ENCODE results near the gene ANO4.
"Not testable (repeated sequence)": the region's sequence is repeated elsewhere in the genome, so short reads cannot be mapped to it uniquely, and the experiment has no call there.

ANO4 gene

DNA sequence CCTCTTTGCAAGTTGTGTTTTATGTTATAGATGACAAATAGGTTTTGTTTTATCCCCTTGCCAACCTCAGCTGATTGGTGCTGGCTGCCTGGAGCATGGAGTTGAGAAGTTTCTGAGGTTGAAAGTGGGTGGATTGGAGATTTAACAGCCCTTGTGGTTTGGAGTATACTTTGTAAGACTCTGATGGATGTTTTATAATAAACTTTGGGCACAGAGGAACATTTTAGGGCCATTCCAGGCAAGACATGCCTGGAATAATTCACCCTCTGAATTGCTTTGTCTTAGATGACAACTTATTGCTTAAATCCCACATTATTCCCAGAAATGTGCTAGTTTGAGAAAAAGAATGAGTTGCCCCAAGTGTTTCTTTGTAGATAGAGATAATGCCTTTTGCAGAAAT is 256.6 kb downstream of the ANO4 start:
- no peak for DNase-seq

DNA sequence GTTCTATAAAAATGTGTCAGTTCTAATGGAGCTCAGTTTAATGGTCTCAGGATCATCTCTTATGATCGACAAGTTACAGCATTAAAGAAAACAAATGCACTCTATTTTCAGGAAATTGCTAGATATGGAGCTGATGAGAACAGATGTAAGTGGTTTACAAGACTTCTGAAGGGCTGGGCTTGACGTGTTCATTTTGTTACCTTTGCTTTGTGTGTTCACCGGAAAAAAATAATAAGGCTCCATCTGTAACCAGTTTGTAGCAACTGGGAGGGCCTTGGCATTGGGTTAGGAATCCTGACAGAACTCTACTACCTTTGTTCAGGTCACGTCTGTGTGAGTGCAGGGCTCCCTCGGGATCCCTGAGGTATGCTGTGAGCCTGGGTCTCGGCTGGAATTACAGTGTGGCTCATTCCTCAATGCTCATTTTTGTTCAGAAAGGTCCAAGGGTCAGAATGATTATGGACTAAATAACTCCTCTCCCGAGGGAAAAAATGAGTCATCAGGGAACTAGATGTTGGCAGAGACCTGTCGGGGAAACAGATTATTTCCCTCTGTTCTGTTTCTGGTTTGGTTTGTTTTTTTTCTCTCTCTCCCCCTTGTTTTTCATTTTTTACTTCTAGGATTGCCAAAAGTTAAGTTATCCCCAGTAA is 257.4 kb downstream of the ANO4 start:
- DNase-seq = no peak

DNA sequence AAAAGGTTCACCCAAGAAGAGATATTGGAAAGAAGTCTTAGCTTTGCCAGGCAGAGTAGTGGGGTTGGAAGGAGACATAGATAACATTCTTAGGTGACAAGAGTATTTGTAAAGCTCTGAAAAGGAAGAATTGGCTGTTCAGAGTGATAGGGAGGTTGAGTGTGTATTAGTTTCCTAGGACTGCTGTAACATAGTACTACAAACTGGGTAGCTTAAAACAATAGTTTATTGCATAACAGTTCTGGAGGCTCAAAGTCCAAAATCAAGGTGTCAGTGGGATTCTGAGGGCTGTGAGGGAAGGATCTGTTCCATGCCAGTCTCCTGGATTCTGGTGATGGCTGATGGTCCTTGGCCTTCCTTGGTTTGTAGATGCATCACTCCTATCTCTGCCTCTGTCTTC is 258.6 kb downstream of the ANO4 start:
- DNase-seq = no peak

DNA sequence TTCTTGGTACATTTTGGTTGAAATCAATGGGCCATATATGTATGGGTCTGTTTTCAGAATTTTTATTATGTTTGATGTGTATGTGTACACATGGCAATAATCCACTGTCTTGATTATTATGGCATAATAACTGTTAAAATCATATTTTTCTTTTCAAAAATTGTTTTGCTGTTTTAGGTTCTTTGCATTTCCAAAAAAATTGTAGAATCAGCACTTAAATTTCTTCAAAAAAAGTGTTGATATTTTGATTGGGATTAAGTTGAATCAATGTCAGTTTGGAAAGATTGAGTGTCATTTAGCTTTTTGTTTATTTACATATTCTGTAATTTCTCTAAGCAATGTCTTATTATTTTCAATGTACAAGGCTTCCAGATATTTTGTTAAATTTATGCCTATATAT is 261.4 kb downstream of the ANO4 start:
- DNase-seq = no peak

DNA sequence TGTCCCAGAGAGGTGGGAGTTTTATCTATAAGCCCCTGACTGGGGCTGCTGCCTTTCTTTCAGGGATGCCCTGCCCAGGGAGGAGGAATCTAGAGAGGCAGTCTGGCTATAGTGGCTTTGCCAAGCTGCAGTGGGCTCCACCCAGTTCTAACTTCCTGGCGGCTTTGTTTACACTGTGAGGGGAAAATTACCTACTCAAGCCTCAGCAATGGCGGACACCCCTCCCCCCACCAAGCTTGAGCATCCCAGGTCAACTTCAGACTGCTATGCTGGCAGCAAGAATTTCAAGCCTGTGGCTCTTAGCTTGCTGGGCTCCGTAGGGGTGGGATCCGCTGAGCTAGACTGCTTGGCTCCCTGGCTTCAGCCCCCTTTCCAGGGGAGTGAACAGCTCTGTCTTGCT is 267.9 kb downstream of the ANO4 start:
- DNase-seq = not testable (repeated sequence)

DNA sequence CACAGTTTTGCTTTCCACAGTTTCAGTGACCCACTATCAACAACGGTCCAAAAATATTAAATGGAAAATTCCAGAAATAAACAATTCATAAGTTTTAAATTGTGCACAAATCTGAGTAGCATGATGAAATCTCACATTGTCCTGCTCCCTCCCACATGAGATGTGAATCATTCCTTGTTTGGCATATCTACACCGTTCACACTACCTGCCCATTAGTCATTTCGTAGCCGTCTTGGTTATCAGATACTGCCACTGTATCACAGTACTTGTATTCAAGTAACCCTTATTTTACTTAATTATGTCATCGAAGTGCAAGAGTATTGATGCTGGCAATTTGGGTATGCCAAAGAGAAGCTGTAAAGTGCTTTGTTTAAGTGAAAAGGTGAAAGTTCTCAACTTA is 270.1 kb downstream of the ANO4 start:
- no peak for DNase-seq

- no peak for DNase-seq
Measured at GRCh38 chr12:101066489-101066888, 271.9 kb downstream of the ANO4 start.

GRCh38 chr12:101068402-101068801 is 273.8 kb downstream of the ANO4 start:
- no peak for DNase-seq

GRCh38 chr12:101068836-101069235 is 274.3 kb downstream of the ANO4 start:
- no peak for DNase-seq

DNA sequence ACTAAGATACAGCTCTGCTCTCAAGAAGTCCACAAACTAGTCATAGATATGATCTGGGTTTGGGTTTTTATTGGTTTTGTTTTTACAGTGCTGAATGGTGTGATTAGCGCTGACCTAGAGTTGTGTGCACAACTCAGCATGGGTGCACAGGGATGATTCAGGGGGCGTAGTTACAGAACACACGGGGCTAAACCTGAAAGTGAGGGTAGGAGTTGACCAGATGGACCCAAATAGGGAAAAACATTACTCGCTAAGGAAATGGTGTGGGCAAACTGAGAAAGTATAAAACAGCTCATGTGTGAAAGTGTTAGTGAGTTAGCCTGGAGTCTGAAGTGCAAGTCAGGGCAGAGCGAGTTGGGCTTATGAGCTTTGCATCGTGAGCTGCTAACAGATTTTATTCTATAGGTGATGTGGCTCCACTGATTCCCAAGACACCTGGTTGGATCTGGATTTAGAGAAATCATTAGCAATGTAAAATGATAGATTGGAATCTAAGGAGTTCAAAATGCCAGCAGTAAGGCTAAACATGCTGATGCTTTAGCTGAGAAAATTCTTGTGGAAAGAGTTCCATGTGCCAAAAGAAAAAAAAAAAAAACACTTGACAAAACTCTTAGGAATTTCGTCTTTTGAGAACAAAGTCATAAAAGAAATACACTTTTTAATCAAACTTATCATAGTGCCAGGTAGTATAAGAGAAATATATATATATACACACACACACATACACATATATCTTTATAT is 280.5 kb downstream of the ANO4 start:
- DNase-seq = no peak

- DNase-seq = no peak
Measured at GRCh38 chr12:101076921-101077320, 282.3 kb downstream of the ANO4 start.

GRCh38 chr12:101077791-101078528 is 283.4 kb downstream of the ANO4 start:
- no peak for DNase-seq

DNA sequence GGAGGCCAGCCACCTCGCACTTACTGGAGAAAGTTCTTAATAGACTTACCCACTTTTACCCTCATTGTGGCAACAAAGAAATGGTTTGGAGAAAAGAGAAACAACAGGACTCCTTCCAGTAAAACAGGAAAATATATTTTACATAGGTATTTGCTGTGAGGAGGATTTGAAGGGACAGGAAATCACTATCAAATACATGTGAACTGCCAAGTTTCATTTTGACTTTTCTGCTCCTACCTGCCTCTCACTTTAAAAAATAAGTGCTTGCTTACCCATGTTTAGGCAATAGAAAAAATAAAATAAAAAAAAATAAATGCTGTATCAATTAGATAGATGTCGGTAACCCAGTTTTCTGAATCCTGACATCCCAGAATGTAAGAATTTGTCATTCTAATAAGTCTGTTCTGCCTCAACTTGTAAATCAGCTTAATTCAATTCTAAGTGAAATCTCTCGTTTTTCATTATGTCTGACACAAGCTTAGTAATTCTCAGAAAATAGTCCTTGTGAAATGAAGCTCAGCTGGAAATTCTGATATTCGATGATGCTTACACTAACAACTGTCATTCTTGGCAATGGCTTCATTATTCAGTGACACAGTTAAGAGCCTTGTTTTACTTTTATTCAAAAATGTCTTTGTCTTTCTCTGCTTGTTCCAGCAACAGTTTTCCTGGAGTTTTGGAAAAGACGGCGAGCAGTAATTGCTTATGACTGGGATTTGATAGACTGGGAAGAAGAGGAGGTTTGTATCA is 284.1 kb downstream of the ANO4 start:
- no peak for DNase-seq

- DNase-seq = no peak
Measured at GRCh38 chr12:101082706-101083105, 288.1 kb downstream of the ANO4 start.

DNA sequence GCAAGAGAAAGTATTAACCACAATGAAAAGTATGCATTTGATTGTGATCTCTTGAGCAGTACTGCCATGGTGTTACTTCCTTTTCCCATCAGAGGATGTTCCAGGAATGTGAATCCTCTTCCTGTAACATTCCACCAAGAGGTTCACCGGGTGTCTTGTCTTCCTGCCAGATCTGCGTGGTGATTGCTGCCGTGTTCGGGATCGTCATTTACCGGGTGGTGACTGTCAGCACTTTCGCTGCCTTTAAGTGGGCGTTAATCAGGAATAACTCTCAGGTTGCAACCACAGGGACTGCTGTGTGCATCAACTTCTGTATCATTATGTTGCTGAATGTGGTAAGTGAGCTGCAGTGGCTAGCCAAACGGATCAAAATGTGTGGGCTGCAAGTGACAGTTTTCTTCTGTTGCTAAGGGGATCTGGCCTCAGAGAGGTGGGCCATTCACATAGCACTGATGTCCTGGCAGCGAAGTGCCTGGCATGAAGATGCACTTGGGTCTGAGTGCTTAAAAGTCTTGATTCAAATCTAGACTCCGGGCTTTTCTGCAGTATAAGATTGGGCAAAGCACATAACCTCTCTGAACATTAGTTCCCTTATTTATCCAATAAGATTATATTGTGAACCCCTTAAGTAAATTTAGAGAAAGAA is 292.0 kb downstream of the ANO4 start:
- no peak for DNase-seq

- DNase-seq = no peak
Measured at GRCh38 chr12:101087920-101088319, 293.3 kb downstream of the ANO4 start.

DNA sequence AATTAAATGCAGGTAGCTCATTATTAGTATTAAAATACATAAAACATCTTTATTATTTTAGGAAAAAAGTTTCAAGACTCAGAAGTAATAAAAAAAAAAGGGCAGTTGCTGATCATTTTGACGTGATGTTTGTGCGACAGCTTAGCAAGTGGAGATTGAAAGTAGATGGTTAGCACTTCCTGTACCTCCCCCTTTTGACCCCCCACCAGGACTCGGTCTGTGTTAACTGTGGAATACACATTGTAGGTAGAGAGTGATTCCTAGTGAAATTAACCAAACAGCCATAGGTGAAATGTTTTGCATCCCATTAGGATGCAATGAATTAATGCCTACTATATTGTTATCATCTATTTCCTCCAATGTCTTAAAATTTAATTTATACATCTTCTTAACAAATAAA is 294.7 kb downstream of the ANO4 start:
- DNase-seq = no peak

DNA sequence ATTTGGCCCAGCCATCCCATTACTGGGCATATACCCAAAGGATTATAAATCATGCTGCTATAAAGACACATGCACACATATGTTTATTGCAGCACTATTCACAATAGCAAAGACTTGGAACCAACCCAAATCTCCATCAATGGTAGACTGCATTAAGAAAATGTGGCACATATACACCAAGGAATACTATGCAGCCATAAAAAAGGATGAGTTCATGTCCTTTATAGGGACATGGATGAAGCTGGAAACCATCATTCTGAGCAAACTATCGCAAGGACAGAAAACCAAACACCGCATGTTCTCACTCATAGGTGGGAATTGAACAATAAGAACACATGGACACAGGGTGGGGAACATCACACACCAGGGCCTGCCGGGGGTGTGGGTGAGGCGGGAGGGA is 295.6 kb downstream of the ANO4 start:
- not testable (repeated sequence) for DNase-seq

DNA sequence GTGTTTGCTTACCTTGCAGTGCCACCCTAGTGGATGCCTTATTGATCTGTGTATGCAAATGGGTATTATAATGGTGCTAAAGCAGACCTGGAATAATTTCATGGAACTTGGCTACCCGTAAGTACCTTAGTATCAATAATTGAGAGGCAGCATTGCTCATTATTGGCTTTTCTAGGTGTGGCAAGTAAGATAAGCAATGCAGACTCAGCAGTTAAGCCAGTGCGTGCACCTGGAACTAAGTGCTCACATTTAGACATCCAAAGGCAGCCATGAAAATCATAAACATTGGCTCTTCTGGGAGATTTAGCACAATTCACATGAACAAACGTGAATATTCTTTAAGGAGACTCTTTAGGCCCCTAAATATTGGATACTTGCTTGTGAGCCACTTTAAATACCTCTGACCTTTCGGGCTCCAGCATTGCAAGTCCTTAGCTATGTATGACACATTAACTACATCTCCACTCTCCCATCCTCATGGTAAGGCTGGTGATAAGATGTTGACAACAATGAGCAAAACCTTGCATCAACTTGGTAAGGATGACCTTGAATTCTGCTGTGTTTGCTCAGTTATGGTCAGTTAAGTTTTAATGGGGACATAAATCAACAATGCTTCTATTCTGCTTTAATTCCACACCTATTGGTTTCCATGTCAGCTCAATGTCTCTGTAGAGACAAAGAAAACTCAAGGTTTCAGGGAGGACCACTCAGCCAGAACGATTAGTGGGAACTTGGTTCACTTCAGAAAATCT is 303.4 kb downstream of the ANO4 start:
- no peak for DNase-seq

DNA sequence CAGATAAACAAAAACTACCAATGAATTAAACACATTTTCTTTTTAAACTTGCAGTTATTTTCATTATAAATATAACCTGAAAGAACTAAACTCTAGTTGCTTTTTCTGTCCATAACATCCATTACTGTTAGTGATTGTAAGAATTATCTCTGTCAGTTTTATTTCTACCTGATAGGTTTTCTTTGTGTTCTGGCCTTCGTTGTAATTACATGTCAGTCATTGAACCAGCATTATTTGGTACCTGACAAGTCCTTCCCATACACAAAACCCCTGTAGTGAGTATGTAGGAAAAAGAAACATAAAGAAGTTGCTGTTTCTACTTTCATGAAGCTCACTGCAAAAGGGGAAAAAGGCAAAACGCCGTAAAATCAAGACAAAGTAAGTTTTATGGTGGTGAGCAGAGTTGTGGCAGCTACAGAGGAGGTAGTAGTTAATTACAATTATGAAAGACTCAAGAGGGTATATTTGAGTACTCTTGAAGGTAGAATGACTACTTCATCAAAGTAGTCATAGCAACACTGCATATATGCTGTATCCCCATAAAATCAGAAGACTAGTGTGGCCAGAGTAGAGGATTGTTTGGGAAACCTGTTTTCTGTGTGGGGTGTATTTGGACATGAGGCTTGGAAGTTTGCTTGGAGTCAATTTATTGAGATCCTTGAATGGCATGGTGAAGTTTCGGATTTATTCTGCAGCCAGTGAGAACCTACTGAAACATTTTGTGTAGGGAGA is 312.6 kb downstream of the ANO4 start:
- no peak for DNase-seq

DNA sequence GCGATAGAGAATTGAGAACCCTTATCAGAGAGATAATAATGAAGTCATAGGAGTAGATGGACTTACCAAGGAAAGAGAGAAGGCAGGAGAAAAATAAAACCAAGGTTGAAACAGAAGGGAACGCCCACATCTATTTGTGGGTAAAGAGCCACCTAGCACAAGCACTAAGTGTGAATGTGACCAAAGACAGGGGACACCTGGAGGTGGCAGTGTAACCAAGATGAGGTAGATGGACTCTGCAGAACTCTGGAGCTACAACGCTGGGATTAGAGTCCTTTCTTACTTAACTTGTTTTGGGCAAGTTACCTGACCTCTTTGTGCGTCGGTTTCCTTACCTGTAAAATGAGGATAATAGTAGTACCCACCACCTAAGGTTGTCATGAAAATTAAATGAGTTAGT is 313.6 kb downstream of the ANO4 start:
- DNase-seq = no peak

Measured in stimulated activated naive CD4-positive, alpha-beta T cell (primary cell).